HUES64 (cell line): Measurements from ENCODE around the gene KCND3.

Source experiments
- H3K27ac ChIP-seq: 2 replicates; pipeline ENCODE4 v1.7.0; 2013; ENCODE audit warnings: low read depth, low read length, inconsistent platforms
- H3K27me3 ChIP-seq: 2 replicates; pipeline ENCODE4 v1.6.1; 2013; ENCODE audit warnings: mild to moderate bottlenecking, low read length; ENCODE audit not compliant: insufficient read depth
- H3K36me3 ChIP-seq: 2 replicates; pipeline ENCODE4 v1.6.1; 2013; ENCODE audit warnings: mild to moderate bottlenecking, low read length; ENCODE audit not compliant: insufficient read depth
- H3K4me1 ChIP-seq: 2 replicates; pipeline ENCODE4 v1.6.1; 2013; ENCODE audit warnings: mild to moderate bottlenecking, low read length, moderate library complexity; ENCODE audit not compliant: insufficient read depth
- H3K4me3 ChIP-seq: 2 replicates; pipeline ENCODE4 v1.5.1; 2013; ENCODE audit warnings: mild to moderate bottlenecking, low read length, moderate library complexity
- H3K9ac ChIP-seq: 2 replicates; pipeline ENCODE4 v1.6.1; 2013; ENCODE audit warnings: mild to moderate bottlenecking, low read depth, low read length
- H3K9me3 ChIP-seq: 2 replicates; pipeline ENCODE4 v1.6.1; 2013; ENCODE audit warnings: low read depth, low read length; ENCODE audit not compliant: insufficient read depth
- WGBS: fragments of 150-250, 120-280 bp; methylation state at CpG from one replicate; pipeline ENCODE4 v1.1.7; 2013; ENCODE audit warnings: missing lambda C conversion rate; 5-methylcytosine and 5-hydroxymethylcytosine counted together

Gene KCND3

GRCh38 chr1:111775966-111776365 is 213.5 kb downstream of the KCND3 start:
- Histone ChIP-seq H3K36me3 (no peaks in the 10 kb centered on the region), H3K9ac (no peak overlapping the region), H3K9me3 (no peaks in the 10 kb centered on the region), H3K27me3 (no peaks in the 10 kb centered on the region), H3K4me1 (0 out of 2 replicates have a peak, but pooled peaks cover 4% of the 10 kb centered on the region), H3K4me3 (no peak overlapping the region), H3K27ac (no peak overlapping the region)
- WGBS, result 75% methylated on average over 7 of the region's 9 CpGs

GRCh38 chr1:111770916-111771315 is 218.6 kb downstream of the KCND3 start:
- Histone ChIP-seq H3K9ac (no peak overlapping the region), H3K4me3 (no peak overlapping the region), H3K4me1 (no peaks in the 10 kb centered on the region), H3K27me3 (no peaks in the 10 kb centered on the region), H3K27ac (no peak overlapping the region), H3K9me3 (no peaks in the 10 kb centered on the region), H3K36me3 (peaks cover 35% of the 10 kb centered on the region)
- WGBS, result 92% methylated on average over 2 of the region's 4 CpGs

DNA sequence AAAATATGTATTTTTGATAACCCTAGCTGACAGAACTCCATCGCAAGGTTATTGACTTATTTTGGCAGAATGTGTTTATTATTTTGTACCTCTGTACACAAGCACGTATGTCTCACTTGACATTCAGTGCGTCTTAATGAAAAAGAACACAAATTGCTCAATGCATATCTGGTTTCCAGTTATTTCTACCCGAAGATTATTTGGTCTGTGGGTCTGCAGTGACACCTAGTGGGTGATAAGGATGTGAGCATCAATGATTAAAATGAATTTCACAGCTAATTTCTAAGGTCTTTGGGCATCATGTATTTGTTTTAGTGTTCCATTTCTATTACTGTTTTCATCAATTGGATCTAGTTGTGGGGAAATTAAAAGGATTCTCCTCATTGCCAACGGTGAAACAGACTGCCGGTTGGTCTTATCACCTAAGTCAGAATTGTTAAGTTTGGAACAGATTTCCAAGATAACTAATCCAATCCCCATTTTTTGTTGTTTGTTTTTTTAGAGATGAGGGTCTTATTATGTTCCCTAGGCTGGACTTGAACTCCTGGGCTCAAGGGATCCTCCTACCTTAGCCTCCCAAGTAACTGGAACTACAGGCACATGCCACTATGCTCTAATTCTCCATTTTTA is 219.8 kb downstream of the KCND3 start:
- Histone ChIP-seq H3K4me1 (no peaks in the 10 kb centered on the region), H3K4me3 (no peak overlapping the region), H3K27me3 (no peaks in the 10 kb centered on the region), H3K36me3 (peaks cover 48% of the 10 kb centered on the region), H3K9me3 (no peaks in the 10 kb centered on the region), H3K9ac (no peak overlapping the region), H3K27ac (no peak overlapping the region)
- 91% methylated on average over 6 of the region's 6 CpGs for WGBS

DNA sequence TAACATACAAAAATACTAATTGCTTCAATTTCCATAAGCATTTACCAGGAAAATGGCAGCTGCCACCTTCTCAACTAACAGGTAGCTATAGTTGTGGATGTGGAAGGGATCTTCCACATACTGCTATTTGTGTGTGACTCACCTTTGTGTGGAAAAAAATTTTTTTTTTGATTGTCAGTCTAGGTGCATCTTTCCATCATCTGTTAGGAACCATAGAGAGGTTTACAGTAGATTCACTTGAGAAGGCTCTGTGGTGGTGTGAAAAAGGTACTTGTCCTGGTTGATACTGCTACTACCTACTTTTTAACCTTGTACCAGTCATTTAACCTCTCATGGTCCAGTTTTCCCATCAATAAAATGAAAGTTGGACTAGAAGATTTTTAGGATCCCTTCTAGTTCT is 220.8 kb downstream of the KCND3 start:
- Histone ChIP-seq H3K4me1 (no peaks in the 10 kb centered on the region), H3K27me3 (no peaks in the 10 kb centered on the region), H3K4me3 (no peak overlapping the region), H3K9ac (no peak overlapping the region), H3K36me3 (peaks cover 58% of the 10 kb centered on the region), H3K9me3 (no peaks in the 10 kb centered on the region), H3K27ac (no peak overlapping the region)

DNA sequence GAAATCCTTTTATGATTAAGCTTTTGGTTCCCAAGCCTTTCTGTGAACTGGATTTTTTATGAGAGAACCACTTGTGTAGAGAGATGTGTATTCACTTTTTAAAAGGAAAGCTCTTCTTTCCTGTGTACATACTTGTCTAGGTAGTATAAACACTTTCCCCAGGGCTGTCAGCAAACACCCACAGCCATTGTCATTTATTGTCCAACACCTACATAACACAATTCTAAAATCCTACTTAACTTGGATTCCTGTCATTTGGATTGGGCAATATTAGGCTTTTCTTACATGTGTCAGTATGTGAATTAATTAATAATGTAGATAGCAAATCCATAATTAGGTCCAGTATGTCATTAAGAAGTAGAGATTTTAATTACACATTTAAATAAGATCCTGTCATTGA is 221.4 kb downstream of the KCND3 start:
- no peak overlapping the region for H3K9ac ChIP-seq
- no peaks in the 10 kb centered on the region for H3K27me3 ChIP-seq
- H3K4me3 ChIP-seq, result no peak overlapping the region
- peaks cover 64% of the 10 kb centered on the region for H3K36me3 ChIP-seq
- H3K9me3 ChIP-seq, result no peaks in the 10 kb centered on the region
- H3K4me1 ChIP-seq, result no peaks in the 10 kb centered on the region
- H3K27ac ChIP-seq, result no peak overlapping the region

DNA sequence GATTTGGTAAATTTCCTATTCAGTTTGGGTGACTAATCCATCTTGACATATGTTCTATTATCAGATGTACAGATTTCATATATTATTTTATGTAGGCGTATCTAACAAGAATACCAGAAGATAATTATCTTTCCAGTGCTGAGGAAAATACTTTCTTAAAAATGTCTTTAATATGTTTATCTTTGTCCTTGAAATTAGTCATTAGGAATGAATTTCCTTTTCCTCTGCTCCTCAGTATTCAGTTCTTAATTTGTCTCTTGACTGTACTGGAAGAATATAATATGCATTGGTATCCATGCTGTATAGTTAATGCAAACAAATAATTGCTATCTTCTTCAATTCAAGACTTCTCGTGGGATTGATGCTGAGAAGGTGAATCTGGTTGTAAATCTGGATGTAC is 227.1 kb downstream of the KCND3 start:
- Histone ChIP-seq H3K4me3 (no peak overlapping the region), H3K9me3 (no peaks in the 10 kb centered on the region), H3K4me1 (no peaks in the 10 kb centered on the region), H3K27me3 (no peaks in the 10 kb centered on the region), H3K36me3 (peaks cover 97% of the 10 kb centered on the region), H3K27ac (no peak overlapping the region), H3K9ac (no peak overlapping the region)
- WGBS, result 96% methylated on average over 1 of the region's 2 CpGs

DNA sequence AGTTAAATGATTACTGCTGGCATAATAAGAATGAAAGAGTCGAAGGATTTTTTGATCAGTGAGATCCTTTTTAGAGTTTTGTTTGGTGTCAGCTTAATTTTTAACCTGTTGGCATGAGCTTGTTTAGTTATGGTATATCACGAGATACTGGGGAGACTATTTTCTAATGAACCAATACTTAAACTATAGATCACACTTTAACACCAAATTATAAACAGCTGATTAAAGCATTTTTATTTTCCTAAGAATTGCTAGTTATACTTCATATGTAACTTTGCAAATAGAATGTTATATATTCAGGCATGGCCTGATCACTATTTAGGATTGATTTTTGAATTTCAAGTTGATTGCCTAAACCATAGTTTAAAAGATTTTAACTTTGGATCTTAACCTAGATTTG is 227.8 kb downstream of the KCND3 start:
- Histone ChIP-seq H3K27me3 (no peaks in the 10 kb centered on the region), H3K9ac (no peak overlapping the region), H3K9me3 (no peaks in the 10 kb centered on the region), H3K4me1 (peaks cover 3% of the 10 kb centered on the region; the same call in 1 of the 2 replicates), H3K36me3 (peaks cover 92% of the 10 kb centered on the region), H3K27ac (no peak overlapping the region), H3K4me3 (no peak overlapping the region)
- 96% methylated on average over 1 of the region's 2 CpGs for WGBS

DNA sequence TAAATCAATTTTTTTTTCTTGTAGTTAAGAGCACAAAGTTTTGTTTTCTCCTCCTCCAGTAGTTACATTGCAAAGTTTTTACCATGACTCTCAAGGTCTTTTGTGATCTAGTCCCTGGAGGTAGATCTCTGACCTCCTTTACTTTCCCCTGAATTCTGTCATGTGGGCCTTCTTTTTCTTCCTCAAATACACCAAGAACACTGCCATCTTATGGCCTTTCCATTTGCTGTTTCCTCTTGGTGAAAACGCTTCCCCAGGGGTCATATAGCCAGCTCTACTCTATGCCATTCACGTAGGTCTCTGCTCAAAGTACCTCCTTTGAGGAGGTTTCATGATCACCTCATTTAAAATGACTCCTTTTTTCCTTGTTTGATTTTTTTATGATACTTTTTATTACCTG is 231.1 kb downstream of the KCND3 start:
- Histone ChIP-seq H3K27me3 (no peaks in the 10 kb centered on the region), H3K27ac (no peak overlapping the region), H3K36me3 (peaks cover 59% of the 10 kb centered on the region), H3K4me1 (peaks cover 11% of the 10 kb centered on the region), H3K4me3 (no peak overlapping the region), H3K9ac (no peak overlapping the region), H3K9me3 (no peaks in the 10 kb centered on the region)
- WGBS, result 78% methylated on average over 2 of the region's 2 CpGs

DNA sequence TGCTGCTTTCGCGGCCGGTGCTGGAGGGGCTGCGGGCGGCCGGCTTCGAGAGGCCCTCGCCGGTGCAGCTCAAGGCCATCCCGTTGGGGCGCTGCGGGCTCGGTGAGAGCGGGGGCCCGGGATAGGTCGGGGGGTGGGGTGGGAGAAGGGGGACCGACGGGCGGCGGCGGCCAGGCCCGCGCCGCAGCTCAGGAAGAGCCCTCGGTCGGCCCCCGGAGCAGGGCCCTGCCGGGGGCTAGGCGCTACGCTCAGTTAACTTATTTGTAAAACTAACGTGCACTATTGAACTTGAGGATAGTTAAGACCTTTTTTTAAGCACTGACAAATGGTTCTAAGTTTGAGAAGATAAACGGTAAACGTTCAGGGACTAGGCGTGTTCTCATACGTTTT is 233.3 kb downstream of the KCND3 start:
- no peaks in the 10 kb centered on the region for H3K9me3 ChIP-seq
- under 1% methylated on average over 35 of the region's 35 CpGs for WGBS
- no peaks in the 10 kb centered on the region for H3K27me3 ChIP-seq
- H3K9ac ChIP-seq, result peak overlapping the region; percentile 94
- H3K27ac ChIP-seq, result peak overlapping the region; percentile 95
- peak overlapping the region; percentile 85 for H3K4me3 ChIP-seq
- H3K4me1 ChIP-seq, result peaks cover 11% of the 10 kb centered on the region
- H3K36me3 ChIP-seq, result peaks cover 36% of the 10 kb centered on the region

DNA sequence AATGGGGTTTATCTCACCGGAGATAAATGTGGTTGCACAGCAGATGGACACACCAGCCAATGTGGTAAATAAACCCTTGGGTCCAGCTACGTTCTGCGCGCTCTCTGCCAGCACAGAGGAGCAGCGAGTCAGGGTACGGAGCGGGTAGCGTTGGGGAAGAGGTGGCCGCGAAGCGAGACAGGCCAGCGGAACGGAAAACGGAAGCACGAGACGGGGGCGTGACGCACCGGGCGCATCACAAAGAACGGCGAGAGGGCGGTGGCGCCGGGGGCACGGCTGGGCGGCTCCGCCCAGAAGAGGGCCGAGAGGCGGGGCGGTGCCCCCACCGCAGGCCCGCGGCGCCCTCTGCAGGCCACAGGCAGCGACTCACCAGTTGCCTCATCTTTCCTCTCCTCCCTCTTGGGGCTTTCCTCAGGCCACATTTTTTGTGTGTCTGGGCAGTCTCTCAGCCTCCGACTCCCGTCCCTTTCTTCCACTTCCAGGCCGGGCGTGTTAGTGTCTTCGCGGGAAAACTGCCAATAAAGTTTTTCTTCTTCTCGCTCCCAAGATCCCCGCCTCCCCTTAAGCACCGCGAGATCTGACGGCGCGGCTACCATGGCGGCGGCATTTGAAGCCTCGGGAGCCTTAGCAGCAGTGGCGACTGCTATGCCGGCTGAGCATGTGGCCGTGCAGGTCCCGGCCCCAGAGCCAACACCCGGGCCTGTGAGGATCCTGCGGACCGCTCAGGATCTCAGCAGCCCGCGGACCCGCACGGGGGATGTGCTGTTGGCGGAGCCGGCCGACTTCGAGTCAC is 233.9 kb downstream of the KCND3 start, which contains the start of gene DDX20:
DDX20 (plus strand) TSS at position 571 of the 793 bp plus-strand sequence; CDS start at position 595, 24 bp downstream.
- Histone ChIP-seq H3K36me3 (peaks cover 30% of the 10 kb centered on the region), H3K27me3 (no peaks in the 10 kb centered on the region), H3K4me1 (peaks cover 11% of the 10 kb centered on the region), H3K9me3 (no peaks in the 10 kb centered on the region), H3K27ac (peak within 1 kb of the TSS; percentile 95), H3K4me3 (peak within 1 kb of the TSS; percentile 85), H3K9ac (peak within 1 kb of the TSS; percentile 94)
- under 1% methylated on average over 67 of the region's 67 CpGs for WGBS

DNA sequence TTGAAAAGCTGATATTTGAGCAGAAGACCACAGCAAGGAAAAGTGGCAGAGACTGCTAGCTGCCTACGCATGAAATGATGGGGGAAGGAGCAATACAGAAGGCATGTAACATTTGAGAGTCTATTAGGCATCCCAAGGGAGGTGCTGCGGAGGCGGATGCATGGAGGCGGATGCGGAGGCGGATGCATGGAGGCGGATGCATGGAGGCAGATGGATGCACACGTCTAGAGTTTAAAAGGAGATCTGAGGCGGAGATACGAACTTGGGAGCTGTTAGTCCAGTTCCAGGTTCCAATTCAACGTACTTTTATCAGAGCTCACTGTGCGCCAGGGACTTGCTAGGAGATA is 234.5 kb downstream of the KCND3 start:
- peak overlapping the region; percentile 94 for H3K9ac ChIP-seq
- H3K4me1 ChIP-seq, result peaks cover 11% of the 10 kb centered on the region
- no peaks in the 10 kb centered on the region for H3K27me3 ChIP-seq
- H3K27ac ChIP-seq, result peak overlapping the region; percentile 95
- no peaks in the 10 kb centered on the region for H3K9me3 ChIP-seq
- 4% methylated on average over 12 of the region's 12 CpGs for WGBS
- H3K36me3 ChIP-seq, result peaks cover 25% of the 10 kb centered on the region
- H3K4me3 ChIP-seq, result peak overlapping the region; percentile 85
